Measurements from ENCODE around the gene DHX40.
A peak's percentile ranks its signal among the peaks of the same experiment; 100 is the strongest.
"Not testable (repeated sequence)": the region's sequence is repeated elsewhere in the genome, so short reads cannot be mapped to it uniquely, and the experiment has no call there.

DHX40 gene

DNA sequence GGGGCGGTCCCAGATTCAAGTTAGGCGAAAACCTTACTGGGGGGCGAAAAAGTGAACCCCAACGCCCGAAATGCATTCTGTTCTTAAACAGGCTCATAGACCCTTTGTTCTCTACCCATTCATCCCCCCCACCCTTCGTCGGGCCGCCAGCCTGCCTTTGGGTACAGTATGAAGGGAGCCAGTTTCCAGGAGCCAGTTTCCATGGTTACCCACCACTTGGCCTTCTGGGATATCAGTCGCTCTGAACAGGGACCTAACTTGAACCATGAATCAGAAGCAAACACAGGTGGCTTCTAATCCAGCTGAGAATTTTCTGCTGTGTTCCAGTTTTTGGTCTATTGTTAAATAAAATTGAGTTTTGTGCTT, 532 bp downstream of the DHX40 start:
- peak; percentile 47 to 48 for DNase-seq

DNA sequence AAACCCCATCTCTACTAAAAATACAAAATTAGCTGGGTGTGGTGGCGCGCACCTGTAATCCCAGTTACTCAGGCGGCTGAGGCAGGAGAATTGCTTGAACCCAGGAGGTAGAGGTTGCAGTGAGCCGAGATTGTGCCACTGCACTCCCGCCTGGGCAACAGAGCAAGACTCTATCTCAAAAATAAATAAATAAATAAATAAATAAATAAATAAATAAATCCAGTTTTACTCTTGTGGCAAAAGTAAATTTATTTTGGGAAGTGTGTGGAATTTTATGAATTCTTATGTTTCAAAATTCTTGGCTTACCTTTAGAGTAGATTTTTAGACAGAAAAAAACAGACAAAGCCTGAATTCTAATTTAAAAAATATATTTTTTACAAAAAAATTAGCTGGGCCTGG, 3.7 kb downstream of the DHX40 start:
- not testable (repeated sequence) for DNase-seq

DNA sequence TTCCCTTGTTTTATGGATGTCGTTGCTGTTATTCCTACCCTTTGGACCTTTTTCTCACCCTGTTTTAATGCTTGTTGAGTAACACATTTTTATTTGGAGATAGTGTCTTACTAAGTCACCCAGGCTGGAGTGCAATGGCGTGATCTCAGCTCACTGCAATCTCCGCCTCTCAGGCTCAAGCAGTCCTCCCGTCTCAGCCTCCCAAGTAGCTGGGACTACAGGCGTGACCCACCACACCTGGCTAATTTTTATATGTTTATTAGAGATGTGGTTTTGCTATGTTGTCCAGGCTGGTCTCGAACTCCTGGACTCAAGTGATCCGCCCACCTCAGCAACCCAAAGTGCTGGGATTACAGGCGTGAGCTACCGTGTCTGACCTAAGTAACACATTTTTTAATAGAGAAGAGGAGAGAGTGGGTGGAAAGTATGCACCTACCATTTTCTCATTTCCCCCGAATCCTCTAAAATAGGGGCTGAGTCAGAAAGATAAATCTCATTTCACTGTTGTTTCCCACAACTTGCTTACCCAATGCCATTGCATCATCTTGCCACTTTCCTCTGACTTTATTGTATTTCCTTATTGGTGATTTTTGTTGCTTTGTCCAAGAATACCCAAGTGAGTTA, 7.0 kb downstream of the DHX40 start:
- no peak for DNase-seq

DNA sequence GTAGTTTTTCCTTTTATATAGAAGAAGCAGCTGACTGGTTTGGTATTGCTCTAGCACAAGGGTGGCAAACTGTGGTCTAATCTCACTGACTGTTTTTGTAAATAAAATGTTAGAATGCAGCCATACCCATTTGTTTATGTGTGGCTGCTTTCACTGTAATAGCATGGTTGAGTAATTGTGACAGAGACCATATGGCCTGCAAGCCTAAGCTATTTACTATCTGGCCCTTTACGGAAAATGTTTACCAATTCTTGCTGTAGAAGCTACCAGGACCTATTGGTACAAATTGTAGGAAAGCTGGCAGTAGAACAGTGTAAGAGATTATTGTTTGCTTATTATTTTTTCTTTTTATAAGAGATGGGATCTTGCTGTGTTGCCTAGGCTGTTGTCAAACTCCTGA, 18.8 kb downstream of the DHX40 start:
- DNase-seq: not testable (repeated sequence)

DNA sequence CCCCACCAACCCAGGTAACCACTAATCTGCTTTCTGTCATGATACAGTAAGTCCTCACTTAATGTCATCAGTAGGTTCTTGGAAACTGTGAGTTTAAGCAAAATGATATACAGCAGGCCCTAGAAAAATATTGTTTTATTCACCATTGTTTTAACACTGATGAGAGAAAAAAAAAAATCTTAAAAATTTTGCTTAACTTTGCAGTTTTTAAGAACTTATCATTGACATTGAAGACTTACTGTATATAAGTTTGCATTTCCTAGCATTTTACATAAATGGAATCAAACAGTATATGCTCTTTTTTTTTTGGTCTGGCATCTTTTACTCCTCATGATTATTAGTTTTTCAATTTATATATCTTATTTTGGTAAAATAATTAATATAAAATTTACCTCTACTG, 34.8 kb downstream of the DHX40 start:
- DNase-seq: no peak

DNA sequence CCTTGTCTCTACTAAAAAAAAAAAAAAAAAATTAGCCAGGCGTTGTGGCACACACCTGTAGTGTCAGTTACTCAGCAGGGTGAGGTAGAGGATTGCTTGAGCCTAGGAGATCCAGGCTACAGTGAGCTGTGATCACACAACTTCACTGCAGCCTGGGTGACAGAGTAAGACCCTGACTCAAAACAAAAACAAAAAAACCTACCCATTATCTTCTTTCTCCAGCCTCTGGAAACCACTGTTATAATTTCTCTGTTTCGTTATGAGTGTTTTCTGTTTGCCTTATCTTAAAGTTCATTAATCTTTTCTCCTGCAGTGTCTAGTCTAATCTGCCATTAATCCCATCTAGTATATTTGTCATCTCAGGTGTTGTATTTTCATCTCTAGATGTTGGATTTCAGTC, 35.7 kb downstream of the DHX40 start:
- no peak for DNase-seq

DNA sequence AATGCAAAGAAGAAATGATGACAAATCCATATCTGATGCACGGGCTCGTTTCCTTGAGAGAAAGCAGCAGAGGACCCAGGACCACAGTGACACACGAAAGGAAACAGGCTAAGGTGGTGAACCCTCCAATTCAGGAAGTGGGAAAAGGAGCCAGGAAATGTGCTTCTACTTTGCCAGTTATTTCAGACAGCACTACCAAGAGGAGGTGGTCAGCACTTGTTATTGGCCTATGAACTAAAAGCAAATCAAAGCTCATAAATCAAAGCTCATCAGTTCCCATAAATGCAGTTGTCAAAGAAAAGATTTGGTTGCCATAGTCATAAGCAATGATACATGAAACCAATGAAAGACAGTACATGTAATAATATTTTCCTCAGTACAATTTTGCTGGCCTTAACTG, 41.7 kb downstream of the DHX40 start:
- DNase-seq: no peak

DNA sequence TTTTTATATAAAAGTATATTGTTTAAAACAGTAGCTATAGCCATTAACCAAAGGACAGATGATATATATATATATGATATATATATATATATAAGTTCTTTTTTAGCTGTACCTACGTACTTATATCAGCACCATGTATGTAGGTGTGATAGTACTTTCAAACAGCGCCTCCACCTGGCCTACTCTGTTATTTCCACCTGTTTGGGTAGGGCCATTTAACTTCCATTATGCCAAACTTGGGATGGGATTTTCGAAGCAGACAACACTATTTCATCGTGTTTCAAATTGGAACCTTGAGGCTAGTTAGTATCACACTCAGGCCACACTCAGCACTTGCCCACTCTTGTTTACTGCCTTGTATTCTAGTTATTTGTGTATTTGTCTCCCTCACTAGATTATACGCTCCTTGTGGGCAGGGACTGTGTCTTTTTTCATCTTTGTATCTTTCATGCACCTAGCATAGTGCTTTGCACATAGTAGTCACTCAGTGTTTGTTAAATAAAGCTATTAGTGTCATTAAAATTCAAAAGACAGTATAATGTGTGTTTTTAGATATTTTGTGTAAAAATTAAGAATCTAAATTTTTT, 42.5 kb downstream of the DHX40 start:
- peak in 1 of 2 donors; percentile 5 for DNase-seq

DNA sequence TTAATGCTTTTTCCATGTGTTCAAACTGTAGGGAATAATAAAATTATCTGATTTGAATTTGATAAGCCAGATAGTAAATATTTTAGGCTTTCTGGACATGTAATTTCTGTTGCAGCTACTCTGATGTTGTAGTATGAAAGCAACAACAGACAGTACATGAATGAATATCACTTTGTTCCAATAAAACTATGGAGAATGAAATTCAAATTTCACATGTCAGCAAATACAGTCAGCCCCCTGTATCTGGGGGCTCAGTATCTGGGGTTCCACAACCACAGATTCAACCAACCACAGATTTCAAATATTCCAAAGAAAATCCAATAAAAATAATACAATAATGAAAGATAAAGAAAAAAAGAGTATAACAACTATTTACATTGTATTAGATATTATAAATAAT, 46.1 kb downstream of the DHX40 start:
- no peak for DNase-seq

DNA sequence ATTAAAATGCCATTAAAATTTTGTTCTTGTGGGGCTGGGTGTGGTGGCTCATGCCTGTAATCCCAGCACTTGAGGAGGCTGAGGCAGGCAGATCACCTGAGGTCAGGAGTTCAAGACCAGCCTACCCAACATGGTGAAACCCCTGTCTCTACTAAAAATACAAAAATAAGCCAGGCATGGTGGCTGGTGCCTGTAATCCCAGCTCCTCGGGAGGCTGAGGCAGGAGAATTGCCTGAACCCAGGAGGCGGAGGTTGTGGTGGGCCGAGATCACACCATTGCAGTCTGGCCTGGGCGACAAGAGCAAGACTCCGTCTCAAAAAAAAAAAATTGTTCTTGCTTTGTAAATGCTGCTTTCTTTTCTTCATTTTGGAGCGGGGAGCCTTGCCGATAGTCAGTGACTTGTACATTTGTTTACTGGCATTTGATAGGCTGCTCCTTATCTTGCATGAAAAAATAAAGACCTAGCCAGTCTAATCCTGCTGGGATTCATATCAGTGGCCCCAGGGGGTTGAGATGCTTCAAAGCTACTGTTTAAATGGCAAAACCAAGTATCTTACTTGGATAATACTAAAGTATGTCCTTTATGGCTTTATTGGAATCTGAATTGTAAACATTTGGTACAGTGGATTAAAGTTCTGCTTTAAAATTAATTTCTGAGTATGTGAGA, 51.0 kb downstream of the DHX40 start:
- no peak for DNase-seq

DNA sequence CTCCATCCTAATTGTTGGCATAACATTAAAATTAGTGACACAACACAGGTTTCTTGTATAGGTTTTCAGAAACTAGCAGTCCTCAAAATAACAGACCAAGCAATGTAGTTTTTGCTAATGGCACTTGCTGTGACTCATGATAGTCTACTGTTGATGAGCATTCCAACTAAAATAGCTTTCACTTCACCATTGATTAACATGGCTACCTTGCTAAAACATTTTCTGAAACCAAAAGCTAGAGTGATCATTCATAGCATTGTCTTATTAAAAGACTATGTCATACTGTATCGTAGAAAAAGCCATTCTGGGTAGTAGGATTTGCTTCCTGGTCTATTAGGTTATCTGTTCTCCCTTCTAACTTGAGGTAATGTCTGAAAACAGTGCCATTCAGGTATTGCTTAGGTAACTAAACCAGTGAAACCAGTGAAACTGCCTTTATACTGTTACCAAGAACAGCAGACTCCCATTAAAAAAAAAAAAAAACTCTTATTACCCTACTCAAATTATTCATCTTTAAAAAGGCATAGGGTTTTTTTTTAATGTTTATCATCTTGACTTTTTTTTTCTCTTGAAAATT, 51.8 kb downstream of the DHX40 start:
- no peak for DNase-seq

DNA sequence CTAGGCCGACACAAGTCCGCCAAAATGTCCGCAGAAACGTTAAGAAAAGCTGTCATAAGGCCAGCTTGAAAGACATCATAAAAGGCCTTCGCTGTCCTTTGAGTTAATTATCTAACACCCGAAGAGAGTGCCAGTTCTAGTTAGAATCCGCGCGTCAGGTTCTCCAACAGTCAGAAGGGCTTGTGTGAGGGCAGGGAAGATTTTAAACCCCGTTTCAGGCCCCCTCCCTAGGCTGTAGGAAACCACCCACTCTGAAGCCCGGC, 53.6 kb downstream of the DHX40 start:
- DNase-seq: no peak

DNA sequence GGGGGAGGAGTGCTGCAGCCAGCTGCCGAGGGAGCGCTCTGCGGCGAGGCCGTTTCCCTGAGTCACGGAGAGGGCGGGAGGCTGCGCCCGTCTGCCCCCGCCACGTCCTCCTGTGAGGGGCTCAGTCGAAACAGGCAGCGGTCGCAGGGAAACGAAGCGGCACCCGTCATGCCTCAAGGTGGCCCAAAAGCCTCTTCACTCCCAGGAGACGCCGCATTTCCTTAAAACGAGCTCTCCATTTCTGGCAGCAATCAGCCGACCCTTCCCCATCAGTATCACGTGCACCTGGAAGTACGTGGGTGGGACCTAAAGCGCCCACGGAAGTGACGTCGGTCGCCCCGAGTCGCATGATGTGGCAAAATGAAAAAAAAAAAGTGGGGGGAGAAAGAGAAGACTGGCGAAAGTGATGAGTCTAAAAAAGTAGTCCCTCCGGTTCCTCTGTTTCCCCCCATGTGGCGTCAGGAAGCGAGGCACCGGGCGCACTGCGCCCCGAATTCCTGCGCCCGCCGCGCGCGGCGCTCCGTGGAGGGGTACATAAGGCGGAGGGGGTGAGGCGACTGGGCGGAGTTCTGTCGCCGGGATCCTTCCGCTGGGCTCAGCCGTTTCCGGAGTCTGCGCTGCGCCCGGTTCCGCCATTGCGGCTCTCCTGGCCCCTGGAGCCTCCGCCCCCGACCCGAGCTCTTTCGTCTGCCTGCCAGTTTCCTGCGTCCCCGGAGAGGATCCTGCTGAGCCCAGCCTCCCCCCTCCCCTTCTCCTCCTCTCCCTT, 54.1 kb downstream of the DHX40 start, which contains the start of gene CLTC:
Gene CLTC, plus strand, starts transcription at position 598 of the 766 bp plus-strand sequence. CDS start 237 bp downstream, outside the sequence.
- DNase-seq: peak; percentile 91 to 96

DNA sequence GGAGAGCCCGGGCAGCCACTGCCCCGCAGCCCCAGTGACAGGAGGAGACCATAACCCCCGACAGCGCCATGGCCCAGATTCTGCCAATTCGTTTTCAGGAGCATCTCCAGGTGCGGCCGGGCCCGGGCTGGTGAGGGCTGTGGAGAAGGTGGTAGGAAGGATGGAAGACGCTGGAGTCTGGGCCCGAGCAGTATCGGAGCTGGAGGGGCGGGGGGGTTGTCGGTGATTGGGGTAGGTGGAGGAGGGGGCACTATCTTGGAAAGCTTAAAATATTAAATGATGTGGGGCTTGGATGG, 54.6 kb downstream of the DHX40 start:
- no peak for DNase-seq

DNA sequence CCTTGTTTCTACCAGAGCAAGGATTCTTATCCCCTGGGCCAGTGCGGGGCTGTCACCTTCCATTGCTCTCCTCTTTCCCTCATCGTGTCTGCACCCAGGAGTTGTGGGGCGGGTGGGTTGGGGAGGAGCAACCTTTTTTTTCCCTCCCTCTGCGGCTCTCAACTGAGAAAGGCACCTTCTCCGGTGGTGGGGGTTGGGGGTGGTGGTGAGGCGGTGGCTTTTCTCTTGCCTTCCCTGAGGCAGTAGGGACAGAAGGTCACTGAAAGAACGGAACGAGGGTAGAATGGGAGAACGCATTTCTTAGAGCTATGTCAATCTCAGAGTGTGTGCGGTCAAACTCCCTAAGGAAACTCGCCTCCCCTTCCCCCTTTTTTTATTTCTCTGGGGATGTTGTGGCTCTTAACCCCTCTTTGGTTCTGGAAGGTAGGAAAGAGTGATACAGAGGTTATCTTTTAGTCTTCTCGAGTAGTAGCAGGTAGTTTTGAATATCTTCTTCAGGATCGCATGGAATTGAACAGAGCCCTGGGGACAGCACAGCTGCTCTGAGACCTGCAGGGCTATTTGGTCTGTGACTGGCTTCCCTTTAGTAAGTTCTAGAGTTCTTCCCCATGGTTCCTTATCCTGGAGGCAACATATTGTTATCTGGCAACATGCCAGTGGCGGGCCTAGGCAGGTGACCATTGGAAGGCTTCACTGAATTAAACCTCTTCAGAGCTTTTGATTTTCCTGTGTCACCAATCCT, 55.3 kb downstream of the DHX40 start:
- DNase-seq: peak; percentile 46 to 53

DNA sequence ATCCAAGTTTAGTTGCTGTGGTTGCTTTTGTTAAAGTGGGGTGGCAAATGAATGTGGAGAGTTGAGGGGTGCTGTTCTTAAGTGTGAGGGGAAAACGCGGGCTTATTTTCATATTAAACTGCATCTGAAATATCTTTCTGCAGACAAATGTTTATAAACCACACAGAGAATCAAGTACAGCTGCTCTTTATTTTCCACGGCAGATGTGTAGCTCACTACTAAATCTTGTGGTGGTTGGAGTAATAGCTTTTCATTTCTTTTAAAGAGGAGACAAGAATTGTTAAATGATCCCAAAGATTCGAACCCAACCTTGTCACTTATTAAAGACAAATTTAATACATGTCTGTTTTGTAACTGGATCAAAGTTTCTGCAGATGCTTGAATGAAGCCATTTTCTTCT, 56.4 kb downstream of the DHX40 start:
- DNase-seq: no peak

DNA sequence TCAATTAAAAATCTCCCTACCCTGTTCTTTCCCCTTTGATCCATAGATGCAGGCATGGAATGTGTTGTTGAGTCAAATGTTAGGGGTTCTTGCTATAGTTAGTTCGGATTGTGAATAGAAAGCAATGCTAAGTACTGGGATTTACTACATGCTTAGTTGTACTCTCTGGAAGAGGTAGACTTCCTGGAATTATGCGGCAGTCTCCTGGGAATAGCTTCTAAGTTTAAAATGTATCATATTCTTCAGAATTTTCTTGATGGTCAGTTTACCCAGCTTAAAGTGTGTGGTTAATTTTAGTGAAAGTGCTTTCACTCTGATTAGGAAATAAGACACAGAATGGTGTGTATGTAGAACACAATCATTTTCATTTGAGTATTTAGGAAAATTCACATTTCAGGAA, 57.7 kb downstream of the DHX40 start:
- no peak for DNase-seq

DNA sequence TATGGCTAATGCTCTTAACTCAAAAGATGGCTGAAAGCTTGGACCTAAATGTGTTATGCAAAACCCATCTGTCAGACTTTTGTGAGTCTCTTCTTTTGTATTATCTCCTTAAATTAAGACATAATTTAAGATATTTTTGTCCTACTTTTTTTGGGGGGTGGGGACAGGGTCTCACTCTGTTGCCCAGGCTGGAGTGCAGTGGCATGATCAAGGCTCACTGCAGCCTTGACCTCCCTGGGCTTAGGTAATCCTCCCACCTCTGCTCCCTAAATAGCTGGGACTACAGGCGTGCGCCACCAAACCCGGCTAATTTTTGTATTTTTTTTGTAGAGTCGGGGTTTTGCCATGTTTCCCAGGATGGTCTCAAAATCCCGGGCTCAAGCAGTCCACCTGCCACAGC, 61.3 kb downstream of the DHX40 start:
- no peak for DNase-seq

DNA sequence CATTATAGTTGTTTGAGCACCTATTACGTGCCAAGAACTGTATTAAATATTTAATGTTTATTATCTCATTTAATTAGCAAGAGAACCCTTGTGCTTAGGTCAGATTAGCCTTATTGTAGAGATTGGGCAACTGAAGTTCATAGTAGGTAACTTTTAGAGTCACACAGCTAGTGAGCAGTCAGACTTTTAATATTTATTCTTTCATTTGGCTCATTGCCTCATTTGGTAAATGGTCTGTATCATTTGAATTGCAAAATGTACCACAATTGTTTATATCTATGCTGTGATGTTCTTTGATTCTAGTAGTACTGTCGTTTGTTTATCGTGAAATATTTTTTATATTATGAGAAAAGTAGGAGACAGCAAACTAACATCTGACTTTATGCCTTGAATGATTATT, 61.9 kb downstream of the DHX40 start:
- no peak for DNase-seq

DNA sequence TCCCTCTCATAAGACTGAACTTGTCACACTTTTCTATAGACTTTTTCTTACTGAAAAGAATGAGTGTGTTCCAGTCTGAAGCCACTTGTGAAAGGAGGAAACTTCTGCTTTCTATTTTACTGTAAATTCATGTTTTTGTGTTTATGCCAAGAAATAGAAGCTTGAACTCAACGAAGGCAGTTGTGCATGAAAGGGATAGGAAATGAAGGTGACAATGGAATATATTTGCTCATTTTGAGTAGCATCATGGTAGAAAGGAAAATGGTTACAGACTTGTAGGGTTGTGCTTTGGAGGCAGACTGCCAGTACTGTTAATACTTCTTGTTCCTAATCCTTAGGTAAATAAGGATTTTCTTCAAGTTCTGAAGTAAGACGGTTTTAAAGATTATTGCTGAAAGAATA, 62.4 kb downstream of the DHX40 start:
- no peak for DNase-seq

DNA sequence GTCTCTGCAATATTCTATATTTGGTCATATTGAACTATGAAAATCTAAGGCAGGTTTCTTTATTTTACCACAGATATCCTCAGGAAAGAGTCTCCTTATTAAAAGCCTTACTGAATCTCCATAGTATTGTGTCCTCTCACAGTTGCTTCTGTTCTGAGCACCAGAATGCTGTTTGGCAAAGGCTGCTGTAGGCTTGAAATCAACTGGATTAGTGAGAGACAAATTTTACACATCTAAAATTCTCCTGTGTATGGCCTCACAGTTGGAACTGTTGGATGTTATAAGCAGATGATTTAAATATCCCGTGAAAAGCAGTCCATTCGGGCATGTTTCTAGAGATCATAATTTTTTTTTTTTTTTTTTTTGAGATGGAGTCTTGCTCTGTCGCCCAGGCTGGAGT, 63.8 kb downstream of the DHX40 start:
- DNase-seq: no peak

DNA sequence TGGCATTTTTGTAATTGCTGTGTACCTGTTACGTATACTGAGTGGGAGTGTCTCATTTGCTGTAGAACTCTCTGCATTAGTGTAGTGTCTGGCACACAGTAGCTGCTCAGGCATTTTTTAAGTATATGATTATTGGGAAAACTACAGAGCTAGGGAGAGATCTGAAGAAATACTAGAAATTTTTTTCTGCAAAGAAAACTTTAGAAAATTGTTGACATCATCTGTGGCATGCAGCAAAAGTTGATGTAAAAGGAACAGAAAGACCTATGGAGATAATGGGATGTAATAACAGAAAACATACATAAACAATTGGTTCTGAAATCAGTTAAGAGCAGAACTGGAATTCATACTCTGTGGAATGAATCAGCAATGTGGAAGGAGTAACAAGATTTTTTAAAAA, 65.9 kb downstream of the DHX40 start:
- DNase-seq: no peak

DNA sequence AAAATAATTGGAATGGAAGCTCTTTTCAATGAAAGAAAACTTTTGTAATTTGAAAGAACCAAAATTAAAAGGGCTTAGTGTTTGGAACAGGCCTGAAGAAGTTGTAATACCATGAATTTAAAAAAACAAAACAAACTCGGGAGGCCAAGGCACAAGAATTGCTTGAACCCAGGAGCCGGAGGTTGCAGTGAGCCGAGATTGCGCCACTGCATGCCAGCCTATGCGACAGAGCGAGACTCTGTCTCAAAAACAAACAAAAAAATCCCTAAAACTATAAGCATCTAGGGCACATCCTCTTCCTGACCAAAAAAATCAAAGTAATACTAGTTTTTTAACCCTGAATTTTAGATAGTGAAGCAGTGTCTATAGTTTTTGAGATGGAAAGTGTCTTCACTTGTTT, 67.0 kb downstream of the DHX40 start:
- DNase-seq: no peak
